GM19239 (cell line): Measurements from ENCODE around the gene BBS1.
A peak's percentile ranks its signal among the peaks of the same experiment; 100 is the strongest.
"Not testable (repeated sequence)": the region's sequence is repeated elsewhere in the genome, so short reads cannot be mapped to it uniquely, and the experiment has no call there.

Experiments used
- DNase-seq: peaks from one replicate; pipeline ENCODE4 v3.0.0; 2011; ENCODE audit warnings: low spot score; ENCODE audit not compliant: insufficient read length
- FAIRE-seq: peaks from 2 replicates; lab custom pipeline; 2011; peaks lifted over from hg19 to GRCh38; lab: Jason Lieb, UNC

The BBS1 gene

DNA sequence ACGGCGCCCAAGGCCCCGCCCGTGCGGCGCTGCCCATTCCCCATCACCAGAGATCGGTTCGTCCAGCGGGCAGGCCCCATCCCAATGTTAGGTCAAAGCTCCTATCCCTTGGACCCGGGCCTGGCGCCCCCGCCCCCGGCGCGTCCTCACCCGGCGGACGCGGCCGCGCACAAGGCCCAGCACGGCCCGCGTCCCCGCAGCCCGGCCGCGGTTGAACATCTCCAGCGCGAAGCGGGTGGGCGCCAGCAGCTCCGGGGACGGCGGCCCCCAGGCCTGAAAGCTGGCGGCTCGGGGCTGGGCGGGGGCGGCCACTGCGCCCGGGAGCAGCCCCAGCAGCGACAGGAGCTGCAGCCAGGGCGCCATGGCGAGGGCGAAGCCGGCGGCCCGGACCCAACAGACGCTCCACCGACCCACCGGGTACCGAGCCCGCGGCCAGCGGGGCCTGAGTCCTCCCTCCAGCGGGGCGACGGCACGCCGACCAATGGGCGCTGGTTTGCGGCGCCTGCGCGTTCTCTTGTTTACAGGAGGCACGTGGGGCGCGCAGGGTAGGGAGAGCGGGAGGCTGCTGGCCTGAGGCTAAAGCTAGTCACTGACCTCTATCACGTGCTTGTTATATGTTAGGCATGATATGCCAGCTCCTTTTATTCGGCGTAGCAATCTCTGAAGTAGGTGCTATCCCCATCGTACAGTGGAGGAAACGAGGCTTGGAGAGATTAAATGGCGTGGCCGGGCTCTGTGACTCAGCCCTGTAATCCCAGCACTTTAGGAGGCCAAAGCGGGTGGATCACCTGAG, 57.9 kb downstream of the BBS1 start, which contains the start of gene CTSF:
TSS of gene CTSF (minus strand) at position 483 of the 793 bp plus-strand sequence. CDS start at position 363, 120 bp downstream.
- DNase-seq, result peak; percentile 78
- FAIRE-seq, result no peak

DNA sequence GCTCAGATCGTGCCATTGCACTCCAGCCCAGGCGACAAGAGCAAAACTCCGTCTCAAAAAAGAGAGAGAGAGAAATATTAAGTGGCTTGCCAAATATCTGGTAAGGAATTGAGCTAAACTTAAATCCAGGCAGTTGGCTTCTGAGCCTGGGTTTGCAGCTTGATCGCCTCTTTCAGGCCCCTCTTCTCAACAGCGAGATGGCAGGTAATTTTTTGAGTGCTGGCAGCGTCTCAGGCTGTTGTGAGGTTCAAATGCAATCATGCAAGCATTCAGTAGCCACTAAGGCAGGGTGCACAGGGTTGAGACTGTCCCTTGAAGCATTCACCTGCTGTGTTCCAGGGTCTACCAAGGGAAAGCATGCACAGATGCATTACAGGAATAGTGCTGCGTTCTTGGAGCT, 58.6 kb downstream of the BBS1 start:
- DNase-seq (no peak), FAIRE-seq (no peak)

DNA sequence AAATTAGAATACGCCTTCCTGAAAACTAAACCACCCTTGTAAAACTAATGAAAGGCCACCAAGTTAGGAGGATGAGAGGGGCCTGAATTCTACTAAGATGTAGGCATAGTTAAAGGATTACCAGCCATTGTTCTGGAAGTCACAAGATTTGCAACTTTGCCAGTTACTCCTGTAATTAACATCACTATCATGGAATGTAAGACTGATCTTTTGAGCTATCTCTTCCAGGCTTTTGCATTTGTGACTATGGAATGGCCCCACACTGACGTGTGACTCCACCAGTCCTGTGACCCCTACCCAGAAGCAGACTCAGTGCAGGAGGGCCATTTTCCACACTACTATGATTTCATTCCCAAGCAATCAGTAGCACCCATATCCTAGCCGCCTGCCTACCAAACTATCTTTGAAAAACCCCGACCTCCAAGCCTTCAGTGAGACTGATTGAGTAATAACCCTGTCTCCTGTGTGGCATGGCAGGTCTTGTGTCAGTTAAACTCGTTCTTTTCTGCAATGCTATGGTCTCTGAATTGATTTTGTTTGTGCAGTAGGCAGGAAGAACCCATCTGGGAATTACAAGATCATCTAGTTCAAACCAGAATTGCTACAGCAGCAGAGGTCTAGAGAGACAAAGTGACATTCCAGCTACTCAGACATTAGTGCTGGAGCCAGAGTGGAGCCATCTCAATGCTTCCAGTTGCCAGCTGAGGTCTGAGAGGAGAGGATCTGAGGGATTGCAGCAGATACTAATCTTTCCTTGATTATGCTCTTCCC, 59.8 kb downstream of the BBS1 start:
- no peak for FAIRE-seq
- DNase-seq, result no peak

DNA sequence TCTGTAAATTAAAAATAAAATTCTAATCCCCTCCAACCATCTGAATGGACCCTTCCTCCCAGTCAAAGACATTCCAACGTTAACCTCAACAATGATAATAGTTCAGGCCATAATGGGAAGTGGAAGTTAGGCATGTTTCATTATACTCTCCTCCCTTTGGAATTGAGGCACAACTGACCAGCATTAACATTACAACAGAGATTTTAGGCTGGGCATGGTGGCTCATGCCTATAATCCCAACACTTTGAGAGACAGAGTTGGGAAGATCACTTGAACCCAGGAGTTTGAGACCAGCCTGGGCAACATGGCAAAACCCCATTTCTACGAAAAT, 60.4 kb downstream of the BBS1 start:
- FAIRE-seq, result no peak
- no peak for DNase-seq

DNA sequence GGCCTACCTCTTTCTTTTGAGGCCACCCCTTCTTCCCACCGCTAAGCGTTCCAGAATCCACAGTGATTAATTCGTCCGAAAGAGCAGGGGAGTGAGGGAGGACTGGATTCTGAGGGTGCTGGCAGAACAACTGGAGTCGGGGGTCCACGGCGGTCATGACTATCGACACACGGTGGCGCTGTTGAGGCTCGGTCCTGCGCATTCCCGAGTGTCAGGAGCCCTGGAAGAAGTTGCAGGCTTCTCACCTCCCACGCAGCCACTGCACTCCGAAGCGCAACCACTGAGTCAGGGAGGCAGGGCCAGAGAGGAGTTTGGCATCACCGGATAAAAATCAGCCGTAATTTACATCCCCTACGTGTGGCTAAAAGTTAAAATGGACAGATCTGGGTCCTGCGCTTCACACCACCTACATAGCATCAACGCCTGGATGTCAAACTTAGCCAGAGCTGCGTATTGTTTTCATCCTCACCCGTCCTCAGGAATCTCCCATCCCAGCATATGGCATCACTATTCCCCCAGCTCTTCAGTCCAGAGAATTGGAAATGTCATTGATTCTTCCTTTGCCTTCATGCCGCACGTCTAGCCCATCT, 68.7 kb downstream of the BBS1 start:
- no peak for FAIRE-seq
- DNase-seq, result peak; percentile 80

DNA sequence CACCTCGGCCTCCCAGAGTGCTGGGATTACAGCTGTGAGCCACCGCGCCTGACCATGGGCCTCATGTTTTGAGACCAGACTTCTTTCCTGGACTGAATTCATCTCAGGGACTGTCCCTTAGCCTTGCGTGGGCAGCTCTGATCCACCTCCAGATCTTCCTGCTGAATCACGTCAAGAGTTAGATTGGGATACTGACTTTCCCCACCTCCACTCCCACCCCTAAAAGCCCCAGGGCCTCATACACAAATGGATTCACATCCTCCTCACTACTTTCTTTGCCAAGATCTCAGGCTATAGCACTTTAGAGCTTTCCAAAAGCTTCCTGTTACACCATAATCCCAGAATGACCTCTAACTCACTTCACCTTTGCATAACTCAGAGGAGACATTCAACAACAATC, 70.4 kb downstream of the BBS1 start:
- FAIRE-seq, result no peak
- no peak for DNase-seq

DNA sequence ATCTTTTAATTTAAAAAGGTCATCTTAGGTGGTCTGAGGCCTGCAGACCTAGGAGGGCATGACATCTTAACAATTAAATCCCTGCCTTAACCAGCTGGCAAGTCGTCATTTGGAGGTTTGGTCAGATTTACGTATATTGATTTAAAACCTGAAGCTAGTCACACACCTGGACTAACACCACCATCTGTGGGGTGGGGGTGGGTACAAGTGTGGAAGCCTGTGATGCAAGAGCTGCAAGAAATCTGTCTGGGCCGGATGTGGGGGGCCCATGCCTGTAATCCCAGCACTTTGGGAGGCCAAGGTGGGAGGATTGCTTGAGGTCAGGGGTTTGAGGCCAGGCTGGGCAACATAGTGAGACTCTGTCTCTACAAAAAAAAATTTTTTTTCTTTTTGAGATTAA, 70.8 kb downstream of the BBS1 start:
- DNase-seq (no peak), FAIRE-seq (no peak)

DNA sequence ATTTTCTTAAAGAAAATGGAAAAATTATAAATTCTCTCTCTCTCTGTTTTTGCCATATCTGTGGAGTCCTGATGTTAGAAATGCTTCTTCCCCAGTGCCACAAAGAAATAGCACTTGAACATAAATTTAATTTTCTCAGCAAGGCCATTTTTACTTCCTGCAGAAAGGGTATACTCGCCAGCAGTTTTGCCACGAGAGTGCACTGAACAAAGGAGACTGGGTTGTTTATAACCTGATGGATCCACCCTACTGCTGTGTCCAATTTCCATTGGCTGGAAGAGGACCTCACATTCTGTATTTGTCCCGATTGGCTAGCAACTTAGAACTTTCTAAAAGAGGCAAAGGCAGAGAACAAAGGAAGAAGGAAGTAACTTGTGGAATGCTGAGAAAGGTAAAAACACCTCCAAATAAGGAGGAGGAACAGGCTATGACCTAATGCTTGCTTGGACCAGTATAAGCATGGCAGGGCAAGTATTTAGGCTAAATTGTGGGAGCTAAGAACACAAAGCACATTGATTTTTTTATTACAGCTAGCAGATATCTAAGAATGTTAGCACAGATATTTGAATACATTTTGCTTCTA, 72.2 kb downstream of the BBS1 start:
- FAIRE-seq, DNase-seq: not testable (repeated sequence)
